ENCODE results near the gene GALNT15. TPM values are rescaled to one million over a fixed set of nuclear protein-coding genes. Genes with fewer than 3 reads are reported as not detected.

The GALNT15 gene
- total and polyA plus RNA-seq, 3 experiments from 2014 or later: not detected

- ChIA-PET POLR2A (no interaction called here), CTCF (interaction anchor here (0.7 to 2.0 kb wide), 4 partner anchors 10 to 432 kb away, joined by 3 to 6 read pairs (median 4); partner anchors contain the start of genes DPH3 and OXNAD1)
- Histone ChIP-seq H3K9me3 (ENCODE audit: low read length) (no peaks in the 10 kb centered on the region), H3K4me3 (ENCODE audit: low read length) (no peak overlapping the region), H3K27ac (ENCODE audit: low read depth, low read length) (no peak overlapping the region), H3K27me3 (ENCODE audit: insufficient read depth, low read length, poor library complexity, severe bottlenecking) (no peaks in the 10 kb centered on the region), H3K4me1 (ENCODE audit: insufficient read depth, low read length) (no peaks in the 10 kb centered on the region), H3K36me3 (ENCODE audit: insufficient read depth, low read length) (no peaks in the 10 kb centered on the region)
- no peaks in the 10 kb centered on the region for H3K9me3 Mint-ChIP-seq
- H3K27ac Mint-ChIP-seq: no peak overlapping the region
- H3K36me3 Mint-ChIP-seq: no peaks in the 10 kb centered on the region
- H3K27me3 Mint-ChIP-seq: no peaks in the 10 kb centered on the region
- H3K4me3 Mint-ChIP-seq: no peak overlapping the region
- peaks cover 6 to 11% (median 9%) of the 10 kb centered on the region in 3 donors for H3K4me1 Mint-ChIP-seq
- DNase-seq: no peak
Measured at GRCh38 chr3:16248556-16248955, 74.1 kb downstream of the GALNT15 start.

- H3K4me3 ChIP-seq (ENCODE audit: low read length): no peak overlapping the region
- peaks cover 6 to 11% (median 9%) of the 10 kb centered on the region in 3 donors for H3K4me1 Mint-ChIP-seq
- no peaks in the 10 kb centered on the region for H3K9me3 Mint-ChIP-seq
- CTCF ChIA-PET: interaction anchor here (1.1 kb wide), 1 partner anchor 9 kb away, joined by 3 read pairs; no protein-coding TSS in a partner anchor
- H3K9me3 ChIP-seq (ENCODE audit: low read length): no peaks in the 10 kb centered on the region
- no peaks in the 10 kb centered on the region for H3K27me3 ChIP-seq (ENCODE audit: insufficient read depth, low read length, poor library complexity, severe bottlenecking)
- POLR2A ChIA-PET: no interaction called here
- no peaks in the 10 kb centered on the region for H3K27me3 Mint-ChIP-seq
- H3K27ac ChIP-seq (ENCODE audit: low read depth, low read length): no peak overlapping the region
- H3K36me3 ChIP-seq (ENCODE audit: insufficient read depth, low read length): no peaks in the 10 kb centered on the region
- H3K4me1 ChIP-seq (ENCODE audit: insufficient read depth, low read length): no peaks in the 10 kb centered on the region
- no peak overlapping the region for H3K4me3 Mint-ChIP-seq
- no peaks in the 10 kb centered on the region for H3K36me3 Mint-ChIP-seq
- DNase-seq: no peak
- no peak overlapping the region for H3K27ac Mint-ChIP-seq
Measured at GRCh38 chr3:16249336-16249735, 74.9 kb downstream of the GALNT15 start.

- Histone ChIP-seq H3K4me3 (ENCODE audit: low read length) (no peak overlapping the region), H3K27me3 (ENCODE audit: insufficient read depth, low read length, poor library complexity, severe bottlenecking) (no peaks in the 10 kb centered on the region), H3K27ac (ENCODE audit: low read depth, low read length) (no peak overlapping the region), H3K9me3 (ENCODE audit: low read length) (no peaks in the 10 kb centered on the region), H3K4me1 (ENCODE audit: insufficient read depth, low read length) (no peaks in the 10 kb centered on the region), H3K36me3 (ENCODE audit: insufficient read depth, low read length) (no peaks in the 10 kb centered on the region)
- ChIA-PET POLR2A (no interaction called here), CTCF (no interaction called here)
- Mint-ChIP-seq H3K27me3 (no peaks in the 10 kb centered on the region), H3K36me3 (no peaks in the 10 kb centered on the region), H3K4me1 (peaks cover 6 to 13% (median 9%) of the 10 kb centered on the region in 3 donors), H3K4me3 (no peak overlapping the region), H3K9me3 (no peaks in the 10 kb centered on the region), H3K27ac (no peak overlapping the region)
- no peak for DNase-seq
Measured at GRCh38 chr3:16249886-16250285, 75.4 kb downstream of the GALNT15 start.

- no peak for DNase-seq
- Mint-ChIP-seq H3K27me3 (no peaks in the 10 kb centered on the region), H3K36me3 (no peaks in the 10 kb centered on the region), H3K4me3 (no peak overlapping the region), H3K4me1 (peaks cover 6 to 18% (median 9%) of the 10 kb centered on the region in 3 donors), H3K9me3 (no peaks in the 10 kb centered on the region), H3K27ac (peak overlapping the region in 2 of 8 donors; percentile 21 to 93)
- no peaks in the 10 kb centered on the region for H3K27me3 ChIP-seq (ENCODE audit: insufficient read depth, low read length, poor library complexity, severe bottlenecking)
- no peaks in the 10 kb centered on the region for H3K4me1 ChIP-seq (ENCODE audit: insufficient read depth, low read length)
- no peak overlapping the region for H3K27ac ChIP-seq (ENCODE audit: low read depth, low read length)
- H3K9me3 ChIP-seq (ENCODE audit: low read length): no peaks in the 10 kb centered on the region
- ChIA-PET POLR2A (interaction anchor here (0.6 to 1.1 kb wide), 2 partner anchors 13 to 394 kb away, joined by 3 to 4 read pairs; partner anchors contain the start of gene DPH3), CTCF (no interaction called here)
- H3K36me3 ChIP-seq (ENCODE audit: insufficient read depth, low read length): no peaks in the 10 kb centered on the region
- no peak overlapping the region for H3K4me3 ChIP-seq (ENCODE audit: low read length)
Measured at GRCh38 chr3:16251316-16252085, 77.0 kb downstream of the GALNT15 start.

- H3K36me3 ChIP-seq (ENCODE audit: insufficient read depth, low read length): no peaks in the 10 kb centered on the region
- peaks cover under 1 to 14% (median 2%) of the 10 kb centered on the region in 3 donors for H3K4me1 Mint-ChIP-seq
- ChIA-PET CTCF (no interaction called here), POLR2A (interaction anchor here (0.6 to 1.1 kb wide), 2 partner anchors 12 to 395 kb away, joined by 3 to 4 read pairs; partner anchors contain the start of gene DPH3)
- H3K9me3 ChIP-seq (ENCODE audit: low read length): no peaks in the 10 kb centered on the region
- no peak overlapping the region for H3K4me3 Mint-ChIP-seq
- H3K36me3 Mint-ChIP-seq: peaks cover 0 to 7% (median 3%) of the 10 kb centered on the region in 3 donors
- no peak overlapping the region for H3K4me3 ChIP-seq (ENCODE audit: low read length)
- no peaks in the 10 kb centered on the region for H3K27me3 Mint-ChIP-seq
- no peak for DNase-seq
- no peaks in the 10 kb centered on the region for H3K27me3 ChIP-seq (ENCODE audit: insufficient read depth, low read length, poor library complexity, severe bottlenecking)
- no peaks in the 10 kb centered on the region for H3K9me3 Mint-ChIP-seq
- peak overlapping the region in 1 of 8 donors; percentile 21 for H3K27ac Mint-ChIP-seq
- H3K4me1 ChIP-seq (ENCODE audit: insufficient read depth, low read length): no peaks in the 10 kb centered on the region
- no peak overlapping the region for H3K27ac ChIP-seq (ENCODE audit: low read depth, low read length)
Measured at GRCh38 chr3:16252243-16252978, 77.9 kb downstream of the GALNT15 start.

DNA sequence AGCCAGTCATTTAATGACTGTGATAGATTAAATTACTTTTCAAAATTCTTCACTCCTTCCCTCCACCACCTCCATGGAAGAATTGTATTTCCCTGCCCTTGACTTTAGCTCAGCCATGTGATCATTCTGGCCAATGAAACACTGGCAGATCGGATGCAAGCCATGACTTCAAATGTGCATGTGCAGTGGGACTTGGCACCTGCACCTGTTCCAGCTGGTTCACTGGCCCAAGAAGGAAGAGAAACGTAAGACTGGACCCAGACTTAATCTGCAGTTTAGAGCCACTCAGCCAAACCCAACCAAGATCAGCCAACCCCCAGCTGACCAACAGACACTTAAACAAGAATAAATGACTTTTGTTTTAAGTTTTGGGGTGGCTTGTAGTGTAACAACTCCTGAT is 78.5 kb downstream of the GALNT15 start:
- no peaks in the 10 kb centered on the region for H3K9me3 Mint-ChIP-seq
- no peak for DNase-seq
- H3K27me3 ChIP-seq (ENCODE audit: insufficient read depth, low read length, poor library complexity, severe bottlenecking): no peaks in the 10 kb centered on the region
- H3K4me1 ChIP-seq (ENCODE audit: insufficient read depth, low read length): no peaks in the 10 kb centered on the region
- H3K4me3 Mint-ChIP-seq: no peak overlapping the region
- H3K36me3 ChIP-seq (ENCODE audit: insufficient read depth, low read length): no peaks in the 10 kb centered on the region
- no peak overlapping the region for H3K4me3 ChIP-seq (ENCODE audit: low read length)
- H3K9me3 ChIP-seq (ENCODE audit: low read length): no peaks in the 10 kb centered on the region
- no peak overlapping the region for H3K27ac ChIP-seq (ENCODE audit: low read depth, low read length)
- POLR2A ChIA-PET: no interaction called here
- H3K27ac Mint-ChIP-seq: peak overlapping the region in 1 of 8 donors; percentile 5
- CTCF ChIA-PET: interaction anchor here (0.8 kb wide), 1 partner anchor 12 kb away, joined by 3 read pairs; the partner anchor contains the start of genes DPH3 and OXNAD1
- H3K4me1 Mint-ChIP-seq: peaks cover 0 to 9% (median 0%) of the 10 kb centered on the region in 3 donors
- no peaks in the 10 kb centered on the region for H3K27me3 Mint-ChIP-seq
- H3K36me3 Mint-ChIP-seq: peaks cover 0 to 7% (median 3%) of the 10 kb centered on the region in 3 donors

GRCh38 chr3:16253601-16254000 is 79.1 kb downstream of the GALNT15 start:
- Mint-ChIP-seq H3K27ac (no peak overlapping the region), H3K4me1 (peaks cover 0 to 6% (median 0%) of the 10 kb centered on the region in 3 donors), H3K4me3 (no peak overlapping the region), H3K27me3 (no peaks in the 10 kb centered on the region), H3K9me3 (no peaks in the 10 kb centered on the region), H3K36me3 (peaks cover 0 to 7% (median 3%) of the 10 kb centered on the region in 3 donors)
- no peaks in the 10 kb centered on the region for H3K9me3 ChIP-seq (ENCODE audit: low read length)
- no peaks in the 10 kb centered on the region for H3K27me3 ChIP-seq (ENCODE audit: insufficient read depth, low read length, poor library complexity, severe bottlenecking)
- no peak overlapping the region for H3K27ac ChIP-seq (ENCODE audit: low read depth, low read length)
- no peak overlapping the region for H3K4me3 ChIP-seq (ENCODE audit: low read length)
- H3K4me1 ChIP-seq (ENCODE audit: insufficient read depth, low read length): no peaks in the 10 kb centered on the region
- POLR2A ChIA-PET: no interaction called here
- CTCF ChIA-PET: interaction anchor here (0.8 kb wide), 1 partner anchor 12 kb away, joined by 3 read pairs; the partner anchor contains the start of genes DPH3 and OXNAD1
- no peaks in the 10 kb centered on the region for H3K36me3 ChIP-seq (ENCODE audit: insufficient read depth, low read length)
- no peak for DNase-seq

GRCh38 chr3:16254916-16255315 is 80.4 kb downstream of the GALNT15 start:
- Mint-ChIP-seq H3K27me3 (no peaks in the 10 kb centered on the region), H3K9me3 (no peaks in the 10 kb centered on the region), H3K4me1 (peaks cover 0 to 9% (median 0%) of the 10 kb centered on the region in 3 donors), H3K27ac (peak overlapping the region in 1 of 8 donors; percentile 88), H3K4me3 (no peak overlapping the region), H3K36me3 (peaks cover 0 to 19% (median 4%) of the 10 kb centered on the region in 3 donors)
- Histone ChIP-seq H3K36me3 (ENCODE audit: insufficient read depth, low read length) (peaks cover 6% of the 10 kb centered on the region), H3K27me3 (ENCODE audit: insufficient read depth, low read length, poor library complexity, severe bottlenecking) (no peaks in the 10 kb centered on the region), H3K4me3 (ENCODE audit: low read length) (no peak overlapping the region), H3K9me3 (ENCODE audit: low read length) (no peaks in the 10 kb centered on the region), H3K4me1 (ENCODE audit: insufficient read depth, low read length) (no peaks in the 10 kb centered on the region), H3K27ac (ENCODE audit: low read depth, low read length) (no peak overlapping the region)
- CTCF ChIA-PET: interaction anchor here (1.0 to 1.6 kb wide), 2 partner anchors 10 to 11 kb away, joined by 3 read pairs; partner anchors contain the start of gene DPH3
- no peak for DNase-seq
- POLR2A ChIA-PET: no interaction called here
